Stomach (tissue), 9 donors: ENCODE data around the gene HOXD10. TPM values are rescaled to one million over a fixed set of nuclear protein-coding genes. Genes with fewer than 3 reads are reported as not detected.

Experiments used
- DNase-seq, 2 donors: peaks; one replicate each; pipeline versions ENCODE4 v3.0.0 to v3.0.0-alpha.2; 2013 to 2019
- H3K27ac ChIP-seq, 5 donors: fragments of 200-600 bp in 4 of 5; sonication (generic) in 4 of 5; one replicate each; pipeline ENCODE4 v1.5.1; 2013 to 2019; ENCODE audit warnings: mild to moderate bottlenecking in 1 of 5, moderate library complexity in 1 of 5
- H3K27me3 ChIP-seq, 3 donors: fragments of 200-600 bp; sonication (generic); one replicate each; pipeline ENCODE4 v1.5.1; 2017 to 2019; ENCODE audit warnings: mixed run types in 1 of 3
- H3K36me3 ChIP-seq, 4 donors: fragments of 200-600 bp; sonication (generic); 1 replicate in 3 of 4; 2 replicates in 1 of 4; pipeline ENCODE4 v1.5.1; 2016 to 2019
- H3K4me1 ChIP-seq, 4 donors: fragments of 200-600 bp; sonication (generic); one replicate each; pipeline ENCODE4 v1.5.1; 2016 to 2019
- H3K4me3 ChIP-seq, 4 donors: fragments of 200-600 bp; sonication (generic) in 3 of 4; one replicate each; pipeline ENCODE4 v1.5.1; 2016 to 2019; ENCODE audit warnings: mild to moderate bottlenecking in 1 of 4
- H3K9me3 ChIP-seq, 4 donors: fragments of 200-600 bp; sonication (generic); one replicate each; pipeline ENCODE4 v1.5.1; 2016 to 2019
- CTCF ChIP-seq, 7 experiments: fragments of 450-650 bp in 4 of 7; fragments of 200-600 bp in 3 of 7; sonication (generic) in 3 of 7; IDR thresholded peaks; one replicate each; pipeline ENCODE4 v1.5.1; 2016 to 2019; ENCODE audit warnings: antibody characterized with exemption in 7 of 7, control low read depth in 2 of 7, mild to moderate bottlenecking in 1 of 7
- EP300 ChIP-seq: sonication (generic); formaldehyde crosslinking; IDR thresholded peaks from one replicate; pipeline ENCODE4 v1.6.1; 2017; ENCODE audit warnings: antibody characterized with exemption
- POLR2A ChIP-seq, 4 donors: fragments of 450-650 bp; IDR thresholded peaks; one replicate each; pipeline ENCODE4 v1.6.1; 2016; ENCODE audit warnings: antibody characterized with exemption in 4 of 4, control low read depth in 2 of 4, mild to moderate bottlenecking in 1 of 4, moderate library complexity in 1 of 4
- POLR2AphosphoS5 ChIP-seq, 3 donors: sonication (generic); formaldehyde crosslinking; IDR thresholded peaks; one replicate each; pipeline ENCODE4 v1.6.1; 2016; ENCODE audit warnings: antibody characterized with exemption in 3 of 3
- WGBS, 5 donors: extraction: QIAGEN DNeasy Blood & Tissue Kit in 3 of 5; methylation state at CpG; one replicate each; pipeline versions ENCODE4 v1.1.5 to v1.1.7; 2013 to 2018; 5-methylcytosine and 5-hydroxymethylcytosine counted together
- intact Hi-C: fragments of 100-400 bp; cut with DNase I; formaldehyde crosslinking; loops from one replicate; pipeline ENCODE4 v1.15.1; 2023; ENCODE audit warnings: low total_unique reads
- polyA plus RNA-seq, 3 donors: library from polyadenylated mRNA; stranded (reverse); fragments of 200-250 nt; gene quantifications; one replicate each; pipeline ENCODE4 v1.2.3, GENCODE V29; 2013
- total RNA-seq, 5 donors: library from RNA; depleted of rRNA; stranded (reverse); fragments of >200 nt; gene quantifications; one replicate each; pipeline versions ENCODE4 v1.1.0 to v1.2.3, GENCODE V29; 2014 to 2016
- donor health status: healthy with polysubstance abuse.
- donor health status: Bipolar disorder and iron deficiency.
- donor health status: healthy.

The HOXD10 gene
- total and polyA plus RNA-seq, 8 donors: 2.6 TPM; not detected in 7

GRCh38 chr2:176114120-176114929 lies 2.3 kb upstream of the HOXD10 start:
- no peak for TF ChIP-seq POLR2AphosphoS5 (IDR thresholded peaks at IDR 0.05)
- no peak for TF ChIP-seq POLR2A (IDR thresholded peaks at IDR 0.05)
- no peak for TF ChIP-seq EP300
- TF ChIP-seq CTCF (IDR thresholded peaks at IDR 0.05): no peak
- DNase-seq: no peak
- Histone ChIP-seq H3K4me3 (no peak overlapping the region), H3K27ac (no peak overlapping the region), H3K36me3 (no peaks in the 10 kb centered on the region), H3K27me3 (peaks cover 52 to 100% (median 97%) of the 10 kb centered on the region in 3 donors), H3K9me3 (peaks cover 0 to 12% (median 0%) of the 10 kb centered on the region in 4 donors), H3K4me1 (peaks cover 0 to 12% (median 7%) of the 10 kb centered on the region in 4 donors)
- intact Hi-C loops: no loop called here
- 9 to 16% (median 11%) methylated on average over 26 of the region's 26 CpGs for WGBS, 5 donors

GRCh38 chr2:176114930-176115625 lies 1.5 kb upstream of the HOXD10 start:
- intact Hi-C loops: no loop called here
- Histone ChIP-seq H3K36me3 (no peaks in the 10 kb centered on the region), H3K27me3 (peaks cover 51 to 100% (median 95%) of the 10 kb centered on the region in 3 donors), H3K9me3 (peaks cover 0 to 12% (median 0%) of the 10 kb centered on the region in 4 donors), H3K27ac (no peak overlapping the region), H3K4me1 (peaks cover 0 to 12% (median 7%) of the 10 kb centered on the region in 4 donors), H3K4me3 (no peak overlapping the region)
- WGBS, 5 donors: 15 to 22% (median 18%) methylated on average over 13 to 16 of the region's 16 CpGs
- DNase-seq: no peak
- no peak for TF ChIP-seq POLR2A (IDR thresholded peaks at IDR 0.05)
- TF ChIP-seq CTCF (IDR thresholded peaks at IDR 0.05): no peak
- TF ChIP-seq EP300: no peak
- no peak for TF ChIP-seq POLR2AphosphoS5 (IDR thresholded peaks at IDR 0.05)

GRCh38 chr2:176117162-176117822 lies 714 bp downstream of the HOXD10 start:
- Histone ChIP-seq H3K27me3 (peaks cover 55 to 100% (median 95%) of the 10 kb centered on the region in 3 donors), H3K4me3 (no peak overlapping the region), H3K27ac (no peak overlapping the region), H3K9me3 (peaks cover 0 to 12% (median 5%) of the 10 kb centered on the region in 4 donors), H3K4me1 (peaks cover 2 to 16% (median 5%) of the 10 kb centered on the region in 4 donors), H3K36me3 (no peaks in the 10 kb centered on the region)
- TF ChIP-seq POLR2A (IDR thresholded peaks at IDR 0.05) (no peak), POLR2AphosphoS5 (IDR thresholded peaks at IDR 0.05) (no peak), EP300 (no peak), CTCF (IDR thresholded peaks at IDR 0.05) (no peak)
- no peak for DNase-seq
- 16 to 33% (median 21%) methylated on average over 24 to 40 of the region's 40 CpGs for WGBS, 5 donors
- intact Hi-C loops: no loop called here

- WGBS, 5 donors: 10 to 15% (median 10%) methylated on average over 11 of the region's 11 CpGs
- TF ChIP-seq CTCF (IDR thresholded peaks at IDR 0.05): no peak
- Histone ChIP-seq H3K9me3 (peaks cover 0 to 17% (median 6%) of the 10 kb centered on the region in 4 donors), H3K27ac (no peak overlapping the region), H3K4me3 (no peak overlapping the region), H3K4me1 (peaks cover 8 to 22% (median 11%) of the 10 kb centered on the region in 4 donors), H3K27me3 (peaks cover 55 to 100% (median 95%) of the 10 kb centered on the region in 3 donors), H3K36me3 (no peaks in the 10 kb centered on the region)
- no peak for DNase-seq
- intact Hi-C loops: no loop called here
These were observed 1.3 kb downstream of the HOXD10 start for GRCh38 chr2:176117823-176118371.
